Measurements from ENCODE around the gene CDKL1. TPM values are rescaled to one million over a fixed set of nuclear protein-coding genes. Genes with fewer than 3 reads are reported as not detected.

CDKL1 gene
- total and polyA plus RNA-seq, 2 donors (not counting 1 experiment from before 2014, with no cell fraction given), result 5.3 to 7.9 TPM

DNA sequence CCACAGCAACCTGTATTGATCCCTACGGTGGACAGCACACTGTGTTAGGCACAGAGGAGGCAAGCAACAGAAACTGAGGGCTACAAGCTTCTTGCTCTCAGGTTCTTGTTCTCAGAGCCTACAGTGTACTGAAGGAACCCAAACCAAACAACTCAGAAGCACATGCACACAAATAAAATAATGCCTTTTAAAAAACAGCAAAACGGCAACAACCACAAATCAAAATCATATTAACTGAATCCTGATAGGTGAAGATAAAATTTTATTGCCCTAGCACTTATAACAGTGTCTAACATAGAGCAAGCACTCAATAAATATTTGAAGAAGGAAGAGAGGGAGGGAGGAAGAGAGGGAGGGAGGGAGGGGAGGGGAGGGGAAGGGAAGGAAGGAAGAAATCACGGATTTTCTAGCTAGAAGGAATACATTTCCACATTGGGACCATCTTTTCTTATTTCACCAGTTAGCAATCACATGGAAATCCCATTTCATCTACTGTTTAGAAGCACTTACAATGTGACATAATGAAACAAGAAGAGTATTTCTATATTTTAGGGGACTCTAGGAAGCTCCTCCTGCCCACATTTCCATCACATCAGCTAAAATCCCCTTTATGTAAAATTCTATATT, 57.4 kb downstream of the CDKL1 start:
- TF ChIP-seq, protein P1, sequence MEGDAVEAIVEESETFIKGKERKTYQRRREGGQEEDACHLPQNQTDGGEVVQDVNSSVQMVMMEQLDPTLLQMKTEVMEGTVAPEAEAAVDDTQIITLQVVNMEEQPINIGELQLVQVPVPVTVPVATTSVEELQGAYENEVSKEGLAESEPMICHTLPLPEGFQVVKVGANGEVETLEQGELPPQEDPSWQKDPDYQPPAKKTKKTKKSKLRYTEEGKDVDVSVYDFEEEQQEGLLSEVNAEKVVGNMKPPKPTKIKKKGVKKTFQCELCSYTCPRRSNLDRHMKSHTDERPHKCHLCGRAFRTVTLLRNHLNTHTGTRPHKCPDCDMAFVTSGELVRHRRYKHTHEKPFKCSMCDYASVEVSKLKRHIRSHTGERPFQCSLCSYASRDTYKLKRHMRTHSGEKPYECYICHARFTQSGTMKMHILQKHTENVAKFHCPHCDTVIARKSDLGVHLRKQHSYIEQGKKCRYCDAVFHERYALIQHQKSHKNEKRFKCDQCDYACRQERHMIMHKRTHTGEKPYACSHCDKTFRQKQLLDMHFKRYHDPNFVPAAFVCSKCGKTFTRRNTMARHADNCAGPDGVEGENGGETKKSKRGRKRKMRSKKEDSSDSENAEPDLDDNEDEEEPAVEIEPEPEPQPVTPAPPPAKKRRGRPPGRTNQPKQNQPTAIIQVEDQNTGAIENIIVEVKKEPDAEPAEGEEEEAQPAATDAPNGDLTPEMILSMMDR (IDR thresholded peaks at IDR 0.05), result no peak
- no peak for TF ChIP-seq EZH2 (IDR thresholded peaks at IDR 0.05; ENCODE audit: borderline replicate concordance, insufficient read depth, low read depth, low read length, poor library complexity, severe bottlenecking)

DNA sequence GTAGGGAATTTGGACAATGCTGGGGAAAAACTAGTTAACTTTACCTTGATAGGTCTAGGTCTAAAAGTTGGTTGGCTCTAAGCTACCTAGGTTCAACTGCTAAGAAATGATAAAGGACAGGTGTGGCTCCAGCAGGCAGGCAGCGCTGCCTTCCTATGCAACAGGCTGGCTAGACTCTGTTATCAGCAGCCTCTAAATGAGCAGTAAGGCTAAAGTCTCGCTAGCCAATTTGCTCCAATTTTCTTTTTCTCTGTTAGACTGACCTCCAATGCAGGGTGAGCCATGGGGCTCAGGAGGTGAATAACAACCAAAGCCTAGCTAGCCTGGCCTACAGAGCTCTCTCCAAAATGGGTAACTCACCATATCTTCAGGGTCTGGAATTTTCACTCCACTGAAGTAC, 58.1 kb downstream of the CDKL1 start:
- Histone ChIP-seq H3K9me3 (ENCODE audit: control extremely low read depth in 1 of 3, control insufficient read depth in 2 of 3, insufficient read depth in 1 of 3, low read length in 2 of 3) (no peaks in the 10 kb centered on the region), H4K20me1 (ENCODE audit: control insufficient read depth, insufficient read depth, low read length, poor library complexity, severe bottlenecking) (no peaks in the 10 kb centered on the region), H3K4me1 (ENCODE audit: control insufficient read depth in 2 of 2, insufficient read depth in 2 of 2, low read length in 2 of 2) (peaks cover 16 to 20% of the 10 kb centered on the region in 2 donors), H3K4me2 (replicated peaks; ENCODE audit: low read depth, low read length, poor library complexity, severe bottlenecking) (no peak overlapping the region), H3K27ac (ENCODE audit: low read length in 2 of 2) (no peak overlapping the region), H3K79me2 (ENCODE audit: control insufficient read depth, insufficient read depth, low read length) (no peaks in the 10 kb centered on the region), H3K36me3 (replicated peaks in 1 of 2; ENCODE audit: control extremely low read depth in 1 of 2, control insufficient read depth in 1 of 2, extremely low read depth in 1 of 2, insufficient read depth in 2 of 2, low read length in 1 of 2) (peaks cover 0 to 10% of the 10 kb centered on the region in 2 experiments), H3K27me3 (replicated peaks in 1 of 4; ENCODE audit: control extremely low read depth in 1 of 4, control insufficient read depth in 3 of 4, insufficient read depth in 4 of 4, low read length in 3 of 4) (no peaks in the 10 kb centered on the region), H3K9ac (ENCODE audit: low read length) (no peak overlapping the region), H3K4me3 (ENCODE audit: control extremely low read depth in 1 of 5, extremely low read depth in 1 of 5, insufficient read depth in 1 of 5, low read depth in 2 of 5, low read length in 4 of 5) (no peak overlapping the region), H2AFZ (ENCODE audit: insufficient read depth, low read depth, low read length, poor library complexity, severe bottlenecking) (no peak overlapping the region)
- no peaks in the 10 kb centered on the region for H3K27me3 Mint-ChIP-seq
- no peak for ATAC-seq (ENCODE audit: low read depth)
- intact Hi-C loops (cut with micrococcal nuclease), result no loop called here
- ChIA-PET CTCF (no interaction called here), POLR2A (no interaction called here)
- no peak for TF ChIP-seq EZH2 (IDR thresholded peaks at IDR 0.05; ENCODE audit: borderline replicate concordance, insufficient read depth, low read depth, low read length, poor library complexity, severe bottlenecking)
- TF ChIP-seq, protein P1 (IDR thresholded peaks at IDR 0.05), result no peak
- no peak for DNase-seq
- H3K9me3 Mint-ChIP-seq (ENCODE audit: insufficient read depth), result no peaks in the 10 kb centered on the region
- H3K27ac Mint-ChIP-seq, result no peak overlapping the region
- H3K4me3 Mint-ChIP-seq, result no peak overlapping the region
- WGBS (ENCODE audit: insufficient coverage), result 100% methylated on average over 2 of the region's 2 CpGs
- H3K4me1 Mint-ChIP-seq, result peaks cover 23% of the 10 kb centered on the region

More for the DNA sequence above, 57.4 kb downstream of the CDKL1 start:
- Histone ChIP-seq H3K36me3 (replicated peaks in 1 of 2; ENCODE audit: control extremely low read depth in 1 of 2, control insufficient read depth in 1 of 2, extremely low read depth in 1 of 2, insufficient read depth in 2 of 2, low read length in 1 of 2) (peaks cover 0 to 10% of the 10 kb centered on the region in 2 experiments), H3K27ac (ENCODE audit: low read length in 2 of 2) (no peak overlapping the region), H3K4me2 (replicated peaks; ENCODE audit: low read depth, low read length, poor library complexity, severe bottlenecking) (no peak overlapping the region), H3K79me2 (ENCODE audit: control insufficient read depth, insufficient read depth, low read length) (no peaks in the 10 kb centered on the region), H3K4me1 (ENCODE audit: control insufficient read depth in 2 of 2, insufficient read depth in 2 of 2, low read length in 2 of 2) (peaks cover 16 to 20% of the 10 kb centered on the region in 2 donors), H2AFZ (ENCODE audit: insufficient read depth, low read depth, low read length, poor library complexity, severe bottlenecking) (no peak overlapping the region), H3K27me3 (replicated peaks in 1 of 4; ENCODE audit: control extremely low read depth in 1 of 4, control insufficient read depth in 3 of 4, insufficient read depth in 4 of 4, low read length in 3 of 4) (no peaks in the 10 kb centered on the region), H3K9ac (ENCODE audit: low read length) (no peak overlapping the region), H3K4me3 (ENCODE audit: control extremely low read depth in 1 of 5, extremely low read depth in 1 of 5, insufficient read depth in 1 of 5, low read depth in 2 of 5, low read length in 4 of 5) (no peak overlapping the region), H4K20me1 (ENCODE audit: control insufficient read depth, insufficient read depth, low read length, poor library complexity, severe bottlenecking) (no peaks in the 10 kb centered on the region), H3K9me3 (ENCODE audit: control extremely low read depth in 1 of 3, control insufficient read depth in 2 of 3, insufficient read depth in 1 of 3, low read length in 2 of 3) (no peaks in the 10 kb centered on the region)
- intact Hi-C loops (cut with micrococcal nuclease), result no loop called here
- Mint-ChIP-seq H3K27me3 (no peaks in the 10 kb centered on the region), H3K4me1 (peaks cover 28% of the 10 kb centered on the region), H3K9me3 (ENCODE audit: insufficient read depth) (no peaks in the 10 kb centered on the region), H3K4me3 (no peak overlapping the region), H3K27ac (no peak overlapping the region)
- ChIA-PET CTCF (no interaction called here), POLR2A (no interaction called here)
- 83% methylated on average over 1 of the region's 3 CpGs for WGBS (ENCODE audit: insufficient coverage)
- ATAC-seq (ENCODE audit: low read depth) (no peak), DNase-seq (no peak)
